Pancreas (tissue), 10 donors: Measurements from ENCODE around the gene SPTLC2. TPM values are rescaled to one million over a fixed set of nuclear protein-coding genes. Genes with fewer than 3 reads are reported as not detected.

Source experiments
- ATAC-seq, 4 donors: fragments of 200-7000 bp; cut with Tn5 transposase; one replicate each; pipeline versions ENCODE4 v1.8.0 to v1.9.1; 2020; ENCODE audit warnings: mild to moderate bottlenecking in 4 of 4, moderate library complexity in 4 of 4
- DNase-seq, 6 donors: peaks; one replicate each; pipeline ENCODE4 v3.0.0-alpha.2; 2020
- FAIRE-seq: peaks from 2 replicates; lab custom pipeline; 2012; peaks lifted over from hg19 to GRCh38; lab: Jason Lieb, UNC
- H3K27ac ChIP-seq, 4 donors: fragments of 200-600 bp; sonication (generic); 1 replicate in 3 of 4; 2 replicates in 1 of 4; pipeline versions ENCODE4 v1.5.0 to v1.8.0; 2020
- H3K27me3 ChIP-seq, 4 donors: fragments of 200-600 bp; one replicate each; pipeline ENCODE4 v1.8.0; 2021
- H3K36me3 ChIP-seq, 3 donors: fragments of 200-600 bp; sonication (generic) in 1 of 3; one replicate each; pipeline versions ENCODE4 v1.5.0 to v1.8.0; 2020 to 2021
- H3K4me1 ChIP-seq, 3 donors: fragments of 200-600 bp; one replicate each; pipeline ENCODE4 v1.8.0; 2021
- H3K4me3 ChIP-seq, 4 donors: fragments of 200-600 bp; sonication (generic) in 2 of 4; one replicate each; pipeline versions ENCODE4 v1.5.0 to v1.8.0; 2020 to 2021
- H3K9me3 ChIP-seq, 4 donors: fragments of 200-600 bp; one replicate each; pipeline ENCODE4 v1.8.0; 2021
- CTCF ChIP-seq, 4 donors: fragments of 200-600 bp; sonication (generic) in 3 of 4; IDR thresholded peaks; one replicate each; pipeline versions ENCODE4 v1.5.0 to v1.8.0; 2021; ENCODE audit warnings: antibody characterized with exemption in 4 of 4
- WGBS, 2 donors: extraction: QIAGEN DNeasy Blood & Tissue Kit; methylation state at CpG; one replicate each; pipeline ENCODE4 v1.1.7; 2013; 5-methylcytosine and 5-hydroxymethylcytosine counted together
- intact Hi-C, 3 donors: fragments of 100-400 bp; cut with DNase I; formaldehyde crosslinking; loops; one replicate each; pipeline versions ENCODE4 v1.11.1 to v1.14.2; 2022
- polyA plus RNA-seq, 2 donors: library from polyadenylated mRNA; stranded (reverse); fragments of 200-250 nt; gene quantifications; one replicate each; pipeline ENCODE4 v1.2.3, GENCODE V29; 2013
- total RNA-seq, 6 donors: library from RNA; stranded (reverse); fragmentation: NEBNext Ultra II Directional in 4 of 6; extraction: Animal tissue kit (Norgen Biotek cat#: 25700) in 4 of 6; gene quantifications; one replicate each; pipeline versions ENCODE4 v1.2.1 to v1.2.4, GENCODE V29; 2021 to 2023
- donor health status: healthy with polysubstance abuse.
- donor health status: DM: no; HTN: no; CAD: no; lungs with moderate emphysema.
- donor health status: DM: no; HTN: no; CAD: no.
- donor health status: control.
- donor health status: control.
- donor health status: Bipolar disorder and iron deficiency.
- donor health status: DM: yes; HTN: yes; CAD: no.
- donor health status: DM: no; HTN: no; CAD: no.
- donor health status: DM: no; HTN: no; CAD: no.
- donor health status: DM: yes; HTN: yes; CAD: no.

The SPTLC2 gene
- total and polyA plus RNA-seq, 8 donors: 3.2 to 19.4 (median 8.7) TPM

- no peak for TF ChIP-seq CTCF (IDR thresholded peaks at IDR 0.05)
- WGBS, 2 donors: 61 to 71% methylated on average over 1 of the region's 1 CpG
- Histone ChIP-seq H3K27me3 (no peaks in the 10 kb centered on the region), H3K27ac (no peak overlapping the region), H3K4me1 (no peaks in the 10 kb centered on the region), H3K4me3 (no peak overlapping the region), H3K9me3 (no peaks in the 10 kb centered on the region), H3K36me3 (no peaks in the 10 kb centered on the region)
- peak in 1 of 4 donors; percentile 32 for ATAC-seq
- intact Hi-C loops: no loop called here
- DNase-seq: no peak
- no peak for FAIRE-seq
These were observed 6.8 kb upstream of the SPTLC2 start for GRCh38 chr14:77623201-77623600.

- FAIRE-seq: no peak
These were observed 6.0 kb upstream of the SPTLC2 start for GRCh38 chr14:77622366-77622961.

GRCh38 chr14:77620222-77620870, 3.9 kb upstream of the SPTLC2 start:
- Histone ChIP-seq H3K4me1 (peaks cover 0 to under 1% (median 0%) of the 10 kb centered on the region in 3 donors), H3K27ac (no peak overlapping the region), H3K4me3 (no peak overlapping the region), H3K9me3 (no peaks in the 10 kb centered on the region), H3K27me3 (no peaks in the 10 kb centered on the region), H3K36me3 (no peaks in the 10 kb centered on the region)
- FAIRE-seq: no peak
- no peak for TF ChIP-seq CTCF (IDR thresholded peaks at IDR 0.05)
- WGBS, 2 donors: 84 to 94% methylated on average over 16 of the region's 16 CpGs
- intact Hi-C loops: no loop called here
- no peak for DNase-seq
- ATAC-seq: no peak

More at GRCh38 chr14:77622366-77622961, 6.0 kb upstream of the SPTLC2 start:
- H3K36me3 ChIP-seq: no peaks in the 10 kb centered on the region
- 25 to 43% methylated on average over 1 of the region's 1 CpG for WGBS, 2 donors
- no peaks in the 10 kb centered on the region for H3K27me3 ChIP-seq
- H3K9me3 ChIP-seq: no peaks in the 10 kb centered on the region
- DNase-seq (no peak), ATAC-seq (peak in 3 of 4 donors; percentile 65 to 72 (median 71))
- no peaks in the 10 kb centered on the region for H3K4me1 ChIP-seq
- H3K27ac ChIP-seq: no peak overlapping the region
- no peak for TF ChIP-seq CTCF (IDR thresholded peaks at IDR 0.05)
- H3K4me3 ChIP-seq: no peak overlapping the region
- intact Hi-C loops: no loop called here

GRCh38 chr14:77618381-77618970, 2.0 kb upstream of the SPTLC2 start:
- DNase-seq: no peak
- peaks cover 0 to 3% (median 0%) of the 10 kb centered on the region in 3 donors for H3K4me1 ChIP-seq
- no peak overlapping the region for H3K4me3 ChIP-seq
- no peak for FAIRE-seq
- WGBS, 2 donors: 84 to 90% methylated on average over 6 of the region's 6 CpGs
- H3K27ac ChIP-seq: no peak overlapping the region
- H3K36me3 ChIP-seq: no peaks in the 10 kb centered on the region
- intact Hi-C loops: no loop called here
- no peaks in the 10 kb centered on the region for H3K27me3 ChIP-seq
- ATAC-seq: no peak
- no peaks in the 10 kb centered on the region for H3K9me3 ChIP-seq
- TF ChIP-seq CTCF (IDR thresholded peaks at IDR 0.05): no peak

GRCh38 chr14:77616133-77616453, 344 bp downstream of the SPTLC2 start:
- ATAC-seq (peak in 2 of 4 donors; percentile 16 to 35), FAIRE-seq (no peak)
- H3K4me3 ChIP-seq: peak overlapping the region; percentile 71 to 92 (median 82)

More at GRCh38 chr14:77616133-77616453, 344 bp downstream of the SPTLC2 start:
- peaks cover 0 to 8% (median 0%) of the 10 kb centered on the region in 3 donors for H3K4me1 ChIP-seq
- no peak for TF ChIP-seq CTCF (IDR thresholded peaks at IDR 0.05)
- H3K9me3 ChIP-seq: no peaks in the 10 kb centered on the region
- WGBS, 2 donors: 0 to 1% methylated on average over 21 to 32 of the region's 32 CpGs
- intact Hi-C loops: no loop called here
- no peaks in the 10 kb centered on the region for H3K36me3 ChIP-seq
- DNase-seq: peak in 1 of 6 donors; percentile 11
- no peaks in the 10 kb centered on the region for H3K27me3 ChIP-seq
- H3K27ac ChIP-seq: peak overlapping the region; percentile 45 to 82 (median 76)
